Measurements from ENCODE around the gene DNM3.

GRCh38 chr1:172326136-172326535 lies 484.8 kb downstream of the DNM3 start:
- TF ChIP-seq CTCF (IDR thresholded peaks at IDR 0.05), result no peak
- TF ChIP-seq EZH2 (IDR thresholded peaks at IDR 0.05; ENCODE audit: borderline replicate concordance, insufficient read depth, low read depth, low read length, poor library complexity, severe bottlenecking), result no peak
